ENCODE data around the gene HSDL1. TPM values are rescaled to one million over a fixed set of nuclear protein-coding genes. Genes with fewer than 3 reads are reported as not detected.

Gene HSDL1
- total RNA-seq, result 10 to 100 TPM; 23.1 to 34.3 TPM

GRCh38 chr16:84144859-84145639 lies at the start of gene HSDL1, which contains the start of gene DNAAF1:
TSS of gene HSDL1 (minus strand) at chr16:84145177. CDS start at chr16:84131321, 13,856 bp downstream.
TSS of gene DNAAF1 (plus strand) at chr16:84145308. CDS start at chr16:84145441, 133 bp downstream.

GRCh38 chr16:84190731-84191388 lies 45.9 kb upstream of the HSDL1 start, which contains the start of gene ADAD2:
TSS of gene ADAD2 (plus strand) at chr16:84191157. CDS start at chr16:84191231, 74 bp downstream.

GRCh38 chr16:84186685-84187437 lies 41.9 kb upstream of the HSDL1 start, which contains the start of gene TAF1C:
TSS of gene TAF1C (minus strand) at chr16:84187057. CDS start at chr16:84184988, 2,069 bp downstream.

GRCh38 chr16:84116720-84117493 lies 28.1 kb downstream of the HSDL1 start, which contains the start of gene MBTPS1:
TSS of gene MBTPS1 (minus strand) at chr16:84116942. CDS start at chr16:84101783, 15,159 bp downstream.

Other genes starting within 250 kb of the HSDL1 start
- gene MLYCD, start 246.1 kb downstream of the HSDL1 start, total RNA-seq, result 1 to 10 TPM; 3.4 to 3.7 TPM
- gene OSGIN1, start 191.9 kb downstream of the HSDL1 start, total RNA-seq, result 10 to 100 TPM; 10.3 to 31.3 TPM
- 1 to 10 TPM; 1.7 to 2.0 TPM for gene NECAB2, start 176.9 kb downstream of the HSDL1 start, total RNA-seq
- gene SLC38A8, start 102.4 kb downstream of the HSDL1 start, total RNA-seq, result 1 to 10 TPM; 4.0 to 5.5 TPM
- 10 to 100 TPM; 48.9 to 52.3 TPM for gene MBTPS1, start 28.2 kb downstream of the HSDL1 start, total RNA-seq
- gene DNAAF1, start 131 bp upstream of the HSDL1 start, total RNA-seq, result under 1 TPM; 0.33 to 0.69 TPM
- 10 to 100 TPM; 34.3 to 48.2 TPM for gene TAF1C, start 41.9 kb upstream of the HSDL1 start, total RNA-seq
- gene ADAD2, start 46.0 kb upstream of the HSDL1 start, total RNA-seq, result not detected
- not detected for gene KCNG4, start 94.8 kb upstream of the HSDL1 start, total RNA-seq
- gene WFDC1, start 149.7 kb upstream of the HSDL1 start, total RNA-seq, result 10 to 100 TPM in 1 of 2 donors, not detected in 1; 10.7 TPM
- gene ATP2C2, start 223.4 kb upstream of the HSDL1 start, total RNA-seq, result not detected

All from melanocyte of skin (primary cell).